Retina (tissue), 1 donor: ENCODE measurements around the gene OR6C4.
"Not testable (repeated sequence)": the region's sequence is repeated elsewhere in the genome, so short reads cannot be mapped to it uniquely, and the experiment has no call there.

Experiments used
- DNase-seq: peaks from one replicate; pipeline ENCODE4 v3.0.0-alpha.2; 2016

The OR6C4 gene

DNA sequence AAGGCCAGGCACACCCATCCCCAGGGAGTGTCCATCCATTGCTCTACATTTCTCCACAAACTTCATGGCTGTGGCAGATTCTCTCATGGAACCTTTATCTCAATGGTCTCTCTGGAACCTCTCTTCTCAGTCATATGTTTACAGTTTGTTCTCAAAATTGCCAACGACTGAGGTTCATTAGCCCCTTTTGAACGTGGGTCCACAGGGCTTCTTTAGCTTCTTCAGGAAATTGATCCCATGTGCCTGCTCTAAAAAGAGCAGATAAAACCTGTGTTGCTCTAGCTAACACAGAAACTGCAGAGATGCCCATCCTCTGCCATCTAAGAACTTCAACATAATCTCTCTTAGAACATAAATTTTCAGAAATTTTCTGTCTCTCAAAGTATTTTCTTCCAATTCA lies at the start of gene OR6C4:
OR6C4 (plus strand) TSS at position 301 of the 400 bp plus-strand sequence. CDS start 1,625 bp downstream, outside the sequence.
- DNase-seq: no peak

DNA sequence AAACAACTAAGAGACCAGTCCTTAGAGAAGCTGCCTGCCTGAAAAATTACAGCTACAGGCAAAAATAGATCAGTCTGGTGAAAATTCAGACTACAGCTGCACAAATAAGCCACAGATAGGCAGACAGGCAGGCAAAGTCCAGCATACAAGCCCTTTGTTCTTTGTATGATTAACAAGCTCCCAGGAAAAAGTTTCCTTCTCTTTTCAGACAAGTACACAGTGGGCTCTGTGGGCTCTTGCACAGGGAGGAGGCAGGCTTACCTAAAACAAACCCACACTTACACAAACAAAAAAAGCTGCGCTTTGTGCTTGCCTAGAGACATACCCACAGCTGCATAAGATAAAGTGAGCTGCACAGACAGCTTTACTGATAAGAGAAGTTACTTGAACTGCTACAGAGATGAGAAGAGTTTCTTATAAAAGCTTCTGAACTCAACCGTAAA lies 49.6 kb upstream of the OR6C4 start:
- DNase-seq: peak; percentile 5

DNA sequence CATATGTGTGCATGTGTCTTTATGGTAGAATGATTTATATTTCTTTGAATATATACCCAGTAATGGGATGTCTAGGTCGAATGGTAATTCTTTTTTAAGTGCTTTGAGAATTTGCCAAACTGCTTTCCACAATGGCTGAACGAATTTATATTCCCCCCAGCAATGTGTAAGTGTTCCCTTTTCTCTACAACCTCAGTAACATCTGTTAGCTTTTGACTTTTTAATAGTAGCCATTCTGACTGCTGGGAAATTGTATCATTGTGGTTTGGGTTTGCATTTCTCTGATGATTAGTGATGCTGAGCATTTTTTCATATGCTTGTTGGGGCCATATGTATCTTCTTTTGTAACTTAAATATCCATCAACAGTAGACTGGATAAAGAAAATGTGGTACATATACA lies 47.8 kb upstream of the OR6C4 start:
- DNase-seq: no peak

DNA sequence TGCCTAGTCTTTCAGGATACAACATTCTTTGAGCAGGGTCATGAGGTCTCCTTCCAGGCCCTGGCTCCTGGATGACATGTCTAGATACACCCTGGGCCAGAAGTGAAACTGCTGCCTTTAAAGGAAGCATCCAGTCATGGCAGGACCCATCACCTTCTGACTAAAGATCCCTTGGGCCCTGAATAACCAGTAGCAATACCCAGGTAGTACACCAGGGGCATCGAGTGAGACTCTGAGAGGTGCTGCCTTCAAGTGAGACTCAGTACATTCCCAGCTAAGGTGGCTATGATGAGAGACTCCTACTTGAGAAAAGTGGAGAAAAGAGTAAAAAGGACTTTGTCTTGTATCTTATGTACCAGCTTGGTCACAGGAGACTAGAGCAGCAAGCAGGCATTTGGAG lies 33.7 kb upstream of the OR6C4 start:
- DNase-seq: no peak

DNA sequence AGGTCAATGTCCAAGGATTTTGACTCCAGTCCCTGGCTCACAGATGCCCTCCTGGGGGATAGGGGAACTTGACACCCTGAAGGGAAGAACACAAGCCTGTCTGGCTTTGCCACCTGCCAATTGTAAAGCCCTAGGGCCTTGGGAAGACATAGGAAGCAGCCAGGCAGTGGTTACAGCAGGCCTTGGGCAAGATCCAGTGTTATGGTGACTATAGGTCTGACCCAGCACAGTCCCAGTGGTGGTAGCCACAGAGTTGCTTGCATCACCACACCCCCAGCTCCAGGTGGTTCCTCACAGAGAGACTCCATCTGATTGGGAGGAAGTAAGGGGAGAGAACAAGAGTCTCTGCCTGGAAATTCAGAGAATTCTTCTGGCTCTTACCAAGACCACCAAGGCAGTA lies 33.0 kb upstream of the OR6C4 start:
- no peak for DNase-seq

DNA sequence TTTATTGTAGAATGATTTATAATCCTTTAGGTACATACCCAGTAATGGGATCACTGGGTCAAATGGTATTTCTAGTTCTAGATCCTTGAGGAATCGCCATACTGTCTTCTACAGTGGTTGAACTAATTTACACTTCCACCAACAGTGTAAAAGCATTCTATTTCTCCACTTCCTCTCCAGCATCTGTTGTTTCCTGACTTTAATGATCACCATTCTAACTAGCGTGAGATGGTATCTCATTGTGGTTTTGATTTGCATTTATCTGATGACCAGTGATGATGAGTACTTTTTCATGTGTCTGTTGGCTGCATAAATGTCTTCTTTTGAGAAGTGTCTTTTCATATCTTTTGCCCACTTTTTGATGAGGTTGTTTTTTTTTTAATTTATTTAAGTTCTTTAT lies 1.2 kb upstream of the OR6C4 start:
- not testable (repeated sequence) for DNase-seq

DNA sequence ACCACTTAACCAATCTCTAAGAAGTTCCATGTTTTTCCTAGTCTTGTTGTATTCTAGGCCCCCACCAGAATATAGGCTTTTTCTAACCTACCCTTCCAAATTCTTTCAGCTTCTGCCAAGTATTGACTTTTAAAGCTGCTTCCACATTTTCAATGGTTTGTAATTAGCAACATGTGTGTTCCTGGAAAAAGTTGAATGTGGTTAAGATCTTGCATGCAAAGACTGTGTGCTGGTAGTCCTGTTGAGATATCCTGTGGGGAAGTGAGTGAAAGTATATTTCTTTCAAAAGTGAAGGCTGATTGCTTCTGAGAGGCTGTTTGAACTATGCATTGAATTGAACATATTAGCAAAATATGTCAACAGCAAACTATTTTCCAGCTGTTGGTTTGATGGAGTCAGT lies 646 bp upstream of the OR6C4 start:
- no peak for DNase-seq

DNA sequence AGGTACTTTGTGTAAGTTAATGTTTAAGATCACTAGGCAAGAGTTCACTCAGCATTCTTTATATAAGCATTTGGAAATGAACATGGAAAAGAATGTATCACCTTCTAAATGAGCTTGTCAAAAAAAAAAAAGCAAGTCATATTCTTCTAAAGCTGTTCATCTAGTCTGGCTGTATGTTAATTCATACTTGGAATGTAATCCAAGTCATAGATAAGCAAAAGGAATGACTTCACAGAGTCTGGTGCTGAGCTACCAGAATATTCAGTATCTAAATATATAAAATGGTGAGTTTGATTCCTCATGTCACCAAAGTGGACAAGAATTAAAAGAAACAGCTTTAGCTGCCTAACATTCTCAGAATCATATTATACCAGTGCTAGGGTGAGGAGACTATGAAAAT lies 4.9 kb downstream of the OR6C4 start:
- no peak for DNase-seq

DNA sequence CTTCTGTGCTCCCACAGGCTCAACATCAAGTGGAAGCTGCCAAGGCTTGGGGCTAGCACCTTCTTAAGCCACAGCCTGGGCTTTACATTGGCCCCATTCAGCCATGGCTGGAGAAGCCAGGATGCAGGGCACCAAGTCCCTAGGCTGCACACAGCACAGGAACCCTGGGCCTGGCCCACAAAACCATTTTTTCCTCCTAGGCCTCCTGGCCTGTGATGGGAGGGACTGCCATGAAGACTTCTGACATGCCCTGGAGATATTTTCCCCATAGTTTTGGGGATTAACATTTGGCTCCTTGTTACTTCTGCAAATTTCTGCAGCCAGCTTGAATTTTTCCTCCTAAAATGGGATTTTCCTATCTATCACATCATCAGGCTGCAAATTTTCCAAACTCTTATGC lies 20.7 kb downstream of the OR6C4 start:
- DNase-seq: not testable (repeated sequence)

DNA sequence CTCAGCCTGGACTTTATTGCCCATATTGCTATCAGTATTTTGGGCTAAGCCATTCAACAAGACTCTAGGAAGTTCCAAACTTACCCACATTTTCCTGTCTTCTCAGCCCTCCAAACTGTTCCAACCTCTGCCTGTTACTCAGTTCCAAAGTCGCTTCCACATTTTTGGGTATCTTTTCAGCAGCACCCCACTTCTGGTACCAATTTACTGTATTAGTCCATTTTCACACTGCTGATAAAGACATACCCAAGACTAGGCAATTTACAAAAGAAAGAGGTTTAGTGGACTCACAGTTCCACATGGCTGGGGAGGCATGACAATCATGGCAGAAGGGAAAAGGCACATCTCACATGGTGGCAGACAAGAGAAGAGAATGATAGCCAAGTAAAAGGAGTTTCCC lies 21.3 kb downstream of the OR6C4 start:
- not testable (repeated sequence) for DNase-seq

DNA sequence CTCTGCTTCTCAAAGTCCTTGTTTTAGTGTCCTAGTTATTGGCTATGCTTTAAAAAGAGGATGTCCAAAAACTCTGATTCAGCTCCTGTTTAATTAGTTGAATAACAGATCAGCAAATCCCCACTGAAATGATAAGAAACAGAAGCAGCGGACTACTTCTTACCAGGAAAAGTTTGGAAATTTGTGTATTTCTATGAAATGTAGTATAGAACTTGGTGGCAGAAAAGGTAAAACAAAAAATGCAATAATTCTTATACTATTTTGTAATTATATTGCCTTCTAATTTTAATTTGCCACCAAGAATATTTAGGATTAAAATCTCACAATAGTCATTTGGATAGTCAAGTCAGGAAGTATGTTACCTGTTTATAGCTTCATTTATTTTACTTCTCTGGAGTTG lies 22.8 kb downstream of the OR6C4 start, which contains the start of gene OR2AP1:
OR2AP1 (plus strand) TSS at position 301 of the 400 bp plus-strand sequence. CDS start 1,947 bp downstream, outside the sequence.
- no peak for DNase-seq

DNA sequence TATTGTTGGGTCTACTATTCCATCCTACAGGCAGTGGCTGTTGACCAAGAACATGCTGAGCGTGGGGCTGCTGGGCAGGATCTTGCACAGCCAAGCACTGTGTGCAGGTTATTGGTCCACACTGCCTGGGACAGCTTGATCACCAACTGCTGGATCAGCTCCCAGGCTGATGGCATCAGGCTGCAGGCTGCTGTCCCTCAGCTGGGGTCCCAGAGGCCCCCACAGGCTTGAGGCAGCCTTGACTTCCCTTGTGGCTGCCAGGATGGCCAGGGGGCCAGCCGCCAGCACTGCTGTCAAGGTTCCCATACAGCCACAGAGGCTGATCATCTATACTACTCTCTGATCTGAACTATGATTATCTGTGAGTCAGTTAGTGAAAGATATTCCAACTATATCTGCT lies 32.7 kb downstream of the OR6C4 start:
- DNase-seq: no peak

DNA sequence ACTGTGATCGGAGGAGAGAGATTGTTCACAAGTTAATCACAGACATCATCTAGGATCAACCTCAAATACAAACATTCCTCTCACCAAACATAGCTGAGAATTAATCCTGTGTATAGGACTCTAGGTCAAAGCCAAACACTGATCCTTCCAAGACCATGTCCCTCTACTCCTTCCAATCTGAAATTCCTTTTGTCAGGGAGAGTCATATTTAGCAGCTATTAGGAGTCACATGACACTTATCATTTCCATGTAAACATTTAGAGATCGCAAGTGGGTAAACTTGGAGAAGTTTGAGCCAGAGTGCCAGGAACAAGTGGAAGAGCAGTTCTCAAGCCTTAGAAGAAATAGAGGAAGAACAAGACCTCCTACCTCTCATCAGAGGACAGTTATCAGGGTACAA lies 36.4 kb downstream of the OR6C4 start:
- DNase-seq: no peak

DNA sequence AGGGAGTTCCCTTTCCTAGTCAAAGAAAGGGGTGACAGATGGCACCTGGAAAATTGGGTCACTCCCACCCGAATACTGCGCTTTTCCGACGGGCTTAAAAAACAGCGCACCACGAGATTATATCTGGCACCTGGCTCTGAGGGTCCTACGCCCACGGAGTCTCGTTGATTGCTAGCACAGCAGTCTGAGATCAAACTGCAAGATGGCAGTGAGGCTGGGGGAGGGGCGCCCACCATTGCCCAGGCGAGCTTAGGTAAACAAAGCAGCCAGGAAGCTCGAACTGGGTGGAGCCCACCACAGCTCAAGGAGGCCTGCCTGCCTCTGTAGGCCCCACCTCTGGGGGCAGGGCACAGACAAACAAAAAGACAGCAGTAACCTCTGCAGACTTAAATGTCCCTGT lies 40.8 kb downstream of the OR6C4 start:
- not testable (repeated sequence) for DNase-seq
